K562 (cell line): ENCODE data around the gene PRSS27. TPM values are rescaled to one million over a fixed set of nuclear protein-coding genes. Genes with fewer than 3 reads are reported as not detected.

Source experiments
- AFF1 ChIP-seq, 2 experiments: fragments of 450-650 bp; IDR thresholded peaks; 2 replicates each; pipeline ENCODE4 v1.6.1; 2018; ENCODE audit warnings: mild to moderate bottlenecking in 2 of 2, low read depth in 1 of 2; ENCODE audit not compliant: partially characterized antibody in 2 of 2
- BRD4 ChIP-seq: fragments of 200-600 bp; sonication (generic); IDR thresholded peaks from 2 replicates; pipeline ENCODE4 v1.6.1; 2017; ENCODE audit warnings: inconsistent platforms
- BRF2 ChIP-seq: IDR thresholded peaks from 3 replicates; pipeline ENCODE4 v1.6.1; 2011; ENCODE audit warnings: borderline replicate concordance, mild to moderate bottlenecking; ENCODE audit not compliant: insufficient read length, insufficient read depth
- CREB3 ChIP-seq: fragments of 450-650 bp; conservative IDR thresholded peaks from 2 replicates; pipeline ENCODE4 v1.6.1; 2016; ENCODE audit warnings: missing genetic modification characterization, low read depth, mild to moderate bottlenecking, missing compliant biosample characterization, moderate library complexity
- ERF ChIP-seq: fragments of 450-650 bp; formaldehyde crosslinking; IDR thresholded peaks from 2 replicates; pipeline ENCODE4 v1.4.0; 2020; ENCODE audit warnings: mild to moderate bottlenecking, mixed read lengths
- GMEB1 ChIP-seq: fragments of 250-450 bp; sonication (Bioruptor Pico); IDR thresholded peaks from 2 replicates; pipeline ENCODE4 v1.4.0; 2020; ENCODE audit warnings: mild to moderate bottlenecking
- KAT8 ChIP-seq: fragments of 450-650 bp; IDR thresholded peaks from 2 replicates; pipeline ENCODE4 v1.6.1; 2016; ENCODE audit warnings: low read depth, mild to moderate bottlenecking
- NFE2L1 ChIP-seq: fragments of 450-650 bp; IDR thresholded peaks from 2 replicates; pipeline ENCODE4 v1.6.1; 2016; ENCODE audit warnings: missing genetic modification characterization, low read depth, mild to moderate bottlenecking, missing compliant biosample characterization, moderate library complexity, borderline replicate concordance
- PML ChIP-seq: IDR thresholded peaks from 2 replicates; pipeline ENCODE4 v1.6.1; 2012; ENCODE audit warnings: low read length, inconsistent platforms
- POLR2AphosphoS5 ChIP-seq: IDR thresholded peaks from 2 replicates; pipeline ENCODE4 v1.6.1; 2011; ENCODE audit warnings: mild to moderate bottlenecking, low read depth, low read length, moderate library complexity; ENCODE audit not compliant: control insufficient read depth, insufficient read depth
- RB1 ChIP-seq: fragments of 450-650 bp; IDR thresholded peaks from 2 replicates; pipeline ENCODE4 v1.6.1; 2017; ENCODE audit warnings: low read depth, mild to moderate bottlenecking
- TEAD2 ChIP-seq: fragments of 450-650 bp; IDR thresholded peaks from 2 replicates; pipeline ENCODE4 v1.6.1; 2016; ENCODE audit warnings: missing genetic modification characterization, control low read depth, missing compliant biosample characterization
- TSC22D4 ChIP-seq: fragments of 450-650 bp; IDR thresholded peaks from 2 replicates; pipeline ENCODE4 v1.6.1; 2016; ENCODE audit warnings: missing genetic modification characterization, missing biosample characterization, control low read depth
- ZKSCAN3 ChIP-seq: fragments of 250-450 bp; sonication (Bioruptor Pico); IDR thresholded peaks from 2 replicates; pipeline ENCODE4 v1.4.0; 2020
- ZNF41 ChIP-seq: fragments of 250-450 bp; sonication (Bioruptor Pico); conservative IDR thresholded peaks from 2 replicates; pipeline ENCODE4 v1.4.0; 2020; ENCODE audit warnings: mild to moderate bottlenecking
- ZNF511 ChIP-seq: sonication (generic); formaldehyde crosslinking; IDR thresholded peaks from 2 replicates; pipeline ENCODE4 v1.8.0; 2022; ENCODE audit warnings: mild to moderate bottlenecking, missing genetic modification reagents
- polyA plus RNA-seq, 8 experiments: library from polyadenylated mRNA; depleted of rRNA in 4 of 8; stranded (reverse) in 5 of 8; unstranded in 3 of 8; fragments of >200 nt; fragmentation: Nextera tagmentation in 2 of 8; fragmentation: Illumina TruSeq in 1 of 8; extraction: Ambion mirVana in 2 of 8; extraction: Trizol in 1 of 8; gene quantifications; 2 replicates each; pipeline versions ENCODE4 v1.2.1 to v1.2.3, GENCODE V29; 2011 to 2014; ENCODE audit warnings: inconsistent platforms in 1 of 8, missing spikeins in 1 of 8
- total RNA-seq, 7 experiments: library from RNA; depleted of rRNA in 6 of 7; stranded (reverse); fragments of >200 nt in 6 of 7; fragmentation: Illumina TruSeq in 2 of 7; extraction: Trizol in 2 of 7; gene quantifications; 2 replicates each; pipeline versions ENCODE4 v1.2.1 to v1.2.3, GENCODE V29; 2011 to 2021; ENCODE audit warnings: low replicate concordance in 1 of 7
- TF ChIP-seq, protein P1 (sequence below): fragments of 250-450 bp; sonication (Bioruptor Pico); IDR thresholded peaks from 2 replicates; pipeline ENCODE4 v1.8.0; 2021; ENCODE audit warnings: borderline replicate concordance, mild to moderate bottlenecking, moderate library complexity; ENCODE audit not compliant: poor library complexity, severe bottlenecking

Gene PRSS27
- total and polyA plus RNA-seq, 9 of the 15 experiments (the other 6 are each of a cell fraction or from before 2014, with no cell fraction given) = 0.09 to 0.20 (median 0.17) TPM; not detected in 5

DNA sequence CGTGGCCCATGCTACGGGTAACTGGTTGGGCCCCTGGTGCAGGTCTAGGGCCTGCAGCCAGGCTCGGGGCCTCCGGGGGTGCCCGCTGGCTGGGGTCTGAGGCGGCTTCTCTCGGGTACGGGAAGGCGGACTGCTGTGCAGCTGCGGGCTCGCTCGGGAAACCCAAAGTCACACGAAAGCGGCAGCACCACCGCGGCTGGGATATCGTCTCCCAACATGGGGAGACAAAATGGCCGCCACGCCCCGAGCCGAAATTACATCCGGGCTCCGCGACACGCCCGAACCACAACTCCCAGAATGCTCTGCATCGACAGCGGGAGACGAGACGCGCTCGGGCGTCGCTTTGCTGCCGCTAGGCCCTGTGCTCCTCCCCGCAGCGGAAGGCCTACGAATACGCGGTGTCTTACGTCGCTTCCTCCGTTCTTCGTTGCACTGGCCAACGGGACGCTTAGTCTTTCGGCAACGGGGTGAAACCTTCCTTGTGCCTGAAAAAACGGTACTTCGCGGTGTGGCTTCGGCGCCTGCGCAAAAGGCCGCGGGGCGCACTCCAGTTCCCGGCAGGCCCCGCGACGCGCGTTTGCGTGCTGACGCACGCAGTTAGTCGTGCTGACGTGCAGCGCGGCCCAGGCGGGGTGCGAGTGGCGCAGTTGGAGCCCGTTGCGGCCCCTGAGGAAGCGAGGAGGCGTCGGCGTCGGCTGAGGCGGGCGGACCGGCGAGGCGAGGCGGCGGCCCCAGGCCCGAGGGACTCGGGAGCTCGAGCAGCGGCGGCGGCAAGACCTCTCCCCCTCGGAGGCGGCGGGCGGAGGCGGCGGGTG is 32.2 kb upstream of the PRSS27 start, which contains the start of gene SRRM2 (continued):
- TF ChIP-seq AFF1 (IDR thresholded peaks at IDR 0.05; ENCODE audit: low read depth in 1 of 2, partially characterized antibody in 2 of 2) (peak in 1 of 2 experiments; percentile 94), CREB3 (tag) (peak; percentile 89), ZKSCAN3 (no peak), BRF2 (no peak), ZNF41 (CRISPR knock-in tag) (no peak; the same call in 1 of the 2 replicates), RB1 (peak; percentile 78), KAT8 (peak; percentile 87), PML (peak; percentile 53; the same call in 1 of the 2 replicates), ZNF511 (CRISPR knock-in tag) (no peak), TEAD2 (tag) (no peak), NFE2L1 (tag) (no peak), ERF (CRISPR knock-in tag) (peak; percentile 75; the same call in 1 of the 2 replicates), TSC22D4 (tag) (no peak), BRD4 (peak; percentile 46; the same call in 1 of the 2 replicates), GMEB1 (CRISPR knock-in tag) (peak; percentile 99), POLR2AphosphoS5 (peak; percentile 44)
- TF ChIP-seq, protein P1, sequence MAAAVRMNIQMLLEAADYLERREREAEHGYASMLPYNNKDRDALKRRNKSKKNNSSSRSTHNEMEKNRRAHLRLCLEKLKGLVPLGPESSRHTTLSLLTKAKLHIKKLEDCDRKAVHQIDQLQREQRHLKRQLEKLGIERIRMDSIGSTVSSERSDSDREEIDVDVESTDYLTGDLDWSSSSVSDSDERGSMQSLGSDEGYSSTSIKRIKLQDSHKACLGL = no peak
